Psoas muscle (tissue), 8 donors: ENCODE results near the gene LDHB. TPM values are rescaled to one million over a fixed set of nuclear protein-coding genes. Genes with fewer than 3 reads are reported as not detected.
"Not testable (repeated sequence)": the region's sequence is repeated elsewhere in the genome, so short reads cannot be mapped to it uniquely, and the experiment has no call there.

Source experiments
- ATAC-seq, 4 donors: fragments of 200-7000 bp; cut with Tn5 transposase; one replicate each; pipeline ENCODE4 v1.9.1; 2020; ENCODE audit warnings: moderate library complexity in 3 of 4, mild to moderate bottlenecking in 2 of 4
- DNase-seq, 2 donors: peaks; one replicate each; pipeline ENCODE4 v3.0.0-alpha.2; 2020
- H3K27ac ChIP-seq: fragments of 200-600 bp; one replicate; pipeline ENCODE4 v1.8.0; 2022
- H3K27me3 ChIP-seq, 3 donors: fragments of 200-600 bp in 1 of 3; one replicate each; pipeline versions ENCODE4 v1.6.1 to v1.8.0; 2013 to 2022; ENCODE audit warnings: low read length in 2 of 3, mild to moderate bottlenecking in 2 of 3, moderate library complexity in 1 of 3; ENCODE audit not compliant: insufficient read depth in 3 of 3
- H3K36me3 ChIP-seq, 2 donors: fragments of 200-600 bp in 1 of 2; one replicate each; pipeline versions ENCODE4 v1.6.1 to v1.8.0; 2013 to 2022; ENCODE audit warnings: low read depth in 1 of 2, mild to moderate bottlenecking in 1 of 2, moderate library complexity in 1 of 2; ENCODE audit not compliant: insufficient read depth in 1 of 2
- H3K4me1 ChIP-seq: fragments of 200-600 bp; one replicate; pipeline ENCODE4 v1.8.0; 2022
- H3K4me3 ChIP-seq: fragments of 200-600 bp; one replicate; pipeline ENCODE4 v1.8.0; 2022; ENCODE audit warnings: mild to moderate bottlenecking
- H3K9me3 ChIP-seq: fragments of 200-600 bp; one replicate; pipeline ENCODE4 v1.8.0; 2022
- CTCF ChIP-seq: fragments of 200-600 bp; IDR thresholded peaks from one replicate; pipeline ENCODE4 v1.8.0; 2022; ENCODE audit warnings: antibody characterized with exemption
- WGBS, 3 donors: extraction: QIAGEN DNeasy Blood & Tissue Kit; methylation state at CpG; one replicate each; pipeline versions ENCODE4 v1.1.6 to v1.1.7; 2013; 5-methylcytosine and 5-hydroxymethylcytosine counted together
- intact Hi-C, 2 donors: fragments of 100-400 bp; cut with DNase I; formaldehyde crosslinking; loops; one replicate each; pipeline versions ENCODE4 v1.11.0 to v1.14.2; 2022
- polyA plus RNA-seq, 3 donors: library from polyadenylated mRNA; stranded (reverse); fragments of 200-250 nt; gene quantifications; one replicate each; pipeline ENCODE4 v1.2.3, GENCODE V29; 2013
- total RNA-seq, 4 donors: library from RNA; stranded (reverse); fragmentation: NEBNext Ultra II Directional in 2 of 4; extraction: Animal tissue kit (Norgen Biotek cat#: 25700) in 2 of 4; gene quantifications; one replicate each; pipeline versions ENCODE4 v1.2.1 to v1.2.4, GENCODE V29; 2021 to 2023
- donor health status: healthy with polysubstance abuse.
- donor health status: DM: no; HTN: no; CAD: no; lungs with moderate emphysema.
- donor health status: Bipolar disorder and iron deficiency.
- donor health status: healthy.
- donor health status: DM: yes; HTN: yes; CAD: no.
- donor health status: DM: no; HTN: no; CAD: no.
- donor health status: DM: no; HTN: no; CAD: no.
- donor health status: DM: yes; HTN: yes; CAD: no.

The LDHB gene
- total and polyA plus RNA-seq, 7 donors: 71.6 to 616 (median 258) TPM

- Histone ChIP-seq H3K4me1 (no peaks in the 10 kb centered on the region), H3K27ac (no peak overlapping the region)
- no peak for ATAC-seq
These were observed 9.3 kb downstream of the LDHB start for GRCh38 chr12:21648378-21648777.

GRCh38 chr12:21647179-21647578 is 10.5 kb downstream of the LDHB start:
- DNase-seq (no peak), ATAC-seq (no peak)
- H3K27me3 ChIP-seq: no peaks in the 10 kb centered on the region
- no peaks in the 10 kb centered on the region for H3K9me3 ChIP-seq
- peaks cover 25 to 71% of the 10 kb centered on the region in 2 donors for H3K36me3 ChIP-seq
- no peak overlapping the region for H3K4me3 ChIP-seq
- no peak overlapping the region for H3K27ac ChIP-seq
- no peak for TF ChIP-seq CTCF
- H3K4me1 ChIP-seq: no peaks in the 10 kb centered on the region
- intact Hi-C loops: no loop called here

More at GRCh38 chr12:21648378-21648777, 9.3 kb downstream of the LDHB start:
- intact Hi-C loops: no loop called here
- Histone ChIP-seq H3K4me3 (no peak overlapping the region), H3K36me3 (peaks cover 28 to 71% of the 10 kb centered on the region in 2 donors), H3K27me3 (no peaks in the 10 kb centered on the region), H3K9me3 (no peaks in the 10 kb centered on the region)
- 95 to 97% (median 95%) methylated on average over 2 of the region's 2 CpGs for WGBS, 3 donors
- TF ChIP-seq CTCF: no peak
- DNase-seq: no peak

GRCh38 chr12:21645041-21645500 is 12.6 kb downstream of the LDHB start:
- DNase-seq, ATAC-seq, H3K9me3 ChIP-seq, H3K4me1 ChIP-seq, H3K27ac ChIP-seq, H3K4me3 ChIP-seq, H3K27me3 ChIP-seq, intact Hi-C loops: not testable (repeated sequence)
- peaks cover 17 to 81% of the 10 kb centered on the region in 2 donors for H3K36me3 ChIP-seq
- WGBS, 3 donors: 44 to 60% (median 47%) methylated on average over 6 to 7 of the region's 7 CpGs

GRCh38 chr12:21644516-21644915 is 13.1 kb downstream of the LDHB start:
- DNase-seq (no peak), ATAC-seq (no peak)
- H3K9me3 ChIP-seq: no peaks in the 10 kb centered on the region
- H3K4me1 ChIP-seq: no peaks in the 10 kb centered on the region
- intact Hi-C loops: no loop called here
- no peak for TF ChIP-seq CTCF
- H3K27ac ChIP-seq: no peak overlapping the region
- WGBS, 3 donors: 87 to 94% (median 89%) methylated on average over 4 of the region's 4 CpGs
- H3K36me3 ChIP-seq: peaks cover 17 to 82% of the 10 kb centered on the region in 2 donors
- H3K4me3 ChIP-seq: no peak overlapping the region
- H3K27me3 ChIP-seq: no peaks in the 10 kb centered on the region

- Histone ChIP-seq H3K4me1 (no peaks in the 10 kb centered on the region), H3K4me3 (no peak overlapping the region), H3K27me3 (no peaks in the 10 kb centered on the region), H3K9me3 (no peaks in the 10 kb centered on the region), H3K36me3 (peaks cover 17 to 77% of the 10 kb centered on the region in 2 donors), H3K27ac (no peak overlapping the region)
- no peak for DNase-seq
- intact Hi-C loops: no loop called here
- no peak for TF ChIP-seq CTCF
- WGBS, 3 donors: 80 to 88% (median 88%) methylated on average over 3 of the region's 3 CpGs
- no peak for ATAC-seq
These were observed 13.9 kb downstream of the LDHB start for GRCh38 chr12:21643758-21644157.
